GM23338 (cell line): ENCODE data around the gene FAM222A. TPM values are rescaled to one million over a fixed set of nuclear protein-coding genes. Genes with fewer than 3 reads are reported as not detected.

Experiments used
- ATAC-seq: fragments of 200-7000 bp; cut with Tn5 transposase; 3 replicates; pipeline ENCODE4 v1.9.1; 2020
- DNase-seq: peaks from one replicate; pipeline ENCODE4 v3.0.0-alpha.2; 2015; ENCODE audit warnings: low spot score
- H2AFZ ChIP-seq: fragments of 200-600 bp; sonication (generic); 2 replicates; pipeline ENCODE4 v1.8.0; 2016; ENCODE audit warnings: antibody characterized with exemption, mild to moderate bottlenecking, moderate library complexity
- H3F3A ChIP-seq: fragments of 200-600 bp; sonication (generic); replicated peaks from 2 replicates; pipeline ENCODE4 v1.8.0; 2017; ENCODE audit warnings: antibody characterized with exemption, mixed run types, low read depth
- H3K27ac ChIP-seq: fragments of 200-600 bp; sonication (generic); 2 replicates; pipeline ENCODE4 v1.6.1; 2016; ENCODE audit warnings: low read depth
- H3K27me3 ChIP-seq: fragments of 200-600 bp; sonication (generic); 2 replicates; pipeline ENCODE4 v1.8.0; 2016; ENCODE audit warnings: mild to moderate bottlenecking, mixed run types, moderate library complexity; ENCODE audit not compliant: insufficient read depth
- H3K36me3 ChIP-seq: fragments of 200-600 bp; sonication (generic); 2 replicates; pipeline ENCODE4 v1.8.0; 2016; ENCODE audit warnings: mild to moderate bottlenecking; ENCODE audit not compliant: insufficient read depth
- H3K4me1 ChIP-seq: fragments of 200-600 bp; sonication (generic); 2 replicates; pipeline ENCODE4 v1.8.0; 2016; ENCODE audit warnings: mild to moderate bottlenecking, moderate library complexity; ENCODE audit not compliant: insufficient read depth
- H3K4me2 ChIP-seq: fragments of 200-600 bp; sonication (generic); 2 replicates; pipeline ENCODE4 v1.7.1; 2017; ENCODE audit warnings: mixed run types
- H3K4me3 ChIP-seq: fragments of 200-600 bp; sonication (generic); 2 replicates; pipeline ENCODE4 v1.6.1; 2016; ENCODE audit warnings: mixed run types
- H3K79me2 ChIP-seq: fragments of 200-600 bp; sonication (generic); replicated peaks from 2 replicates; pipeline ENCODE4 v1.8.0; 2017; ENCODE audit warnings: mild to moderate bottlenecking; ENCODE audit not compliant: insufficient read depth
- H3K9me2 ChIP-seq: fragments of 200-600 bp; sonication (generic); 2 replicates; pipeline ENCODE4 v1.8.0; 2017; ENCODE audit not compliant: insufficient read depth
- H4K20me1 ChIP-seq: fragments of 200-600 bp; sonication (generic); replicated peaks from 2 replicates; pipeline ENCODE4 v1.8.0; 2017; ENCODE audit warnings: mild to moderate bottlenecking; ENCODE audit not compliant: insufficient read depth
- H3K27ac Mint-ChIP-seq: 2 replicates; pipeline ENCODE4 v1.8.0; 2020; ENCODE audit warnings: inconsistent platforms, mild to moderate bottlenecking, moderate library complexity, mixed read lengths
- H3K27me3 Mint-ChIP-seq: 3 replicates; pipeline ENCODE4 v1.8.0; 2022; ENCODE audit warnings: low read depth, mild to moderate bottlenecking, moderate library complexity, mixed read lengths, inconsistent platforms; ENCODE audit not compliant: insufficient read depth, poor library complexity
- H3K36me3 Mint-ChIP-seq: 3 replicates; pipeline ENCODE4 v1.8.0; 2021; ENCODE audit warnings: low read depth, mild to moderate bottlenecking, inconsistent platforms, moderate library complexity, mixed read lengths
- H3K4me1 Mint-ChIP-seq: 3 replicates; pipeline ENCODE4 v1.8.0; 2020; ENCODE audit warnings: mild to moderate bottlenecking, inconsistent platforms, mixed read lengths
- H3K4me3 Mint-ChIP-seq: 3 replicates; pipeline ENCODE4 v1.8.0; 2021; ENCODE audit warnings: moderate library complexity, mild to moderate bottlenecking, inconsistent platforms, mixed read lengths
- H3K9me3 Mint-ChIP-seq: 3 replicates; pipeline ENCODE4 v1.8.0; 2020; ENCODE audit warnings: moderate library complexity, mild to moderate bottlenecking, inconsistent platforms, mixed read lengths
- CREB1 ChIP-seq: fragments of 250-450 bp; sonication (Bioruptor Pico); IDR thresholded peaks from 2 replicates; pipeline ENCODE4 v1.5.0; 2020; ENCODE audit warnings: low read depth, mild to moderate bottlenecking, moderate library complexity
- CTCF ChIP-seq, 2 experiments: fragments of 200-600 bp in 1 of 2; sonication (generic) in 1 of 2; conservative IDR thresholded peaks; 2 replicates each; pipeline versions ENCODE4 v1.5.1 to v1.6.1; 2016 to 2017; ENCODE audit warnings: antibody characterized with exemption in 2 of 2, low read depth in 2 of 2, mild to moderate bottlenecking in 2 of 2, moderate library complexity in 1 of 2
- EZH2 ChIP-seq: fragments of 200-600 bp; sonication (generic); IDR thresholded peaks from one replicate; pipeline ENCODE4 v1.8.0; 2017; ENCODE audit warnings: antibody characterized with exemption, mild to moderate bottlenecking, low read depth; ENCODE audit not compliant: unreplicated experiment
- EZH2phosphoT487 ChIP-seq: fragments of 200-600 bp; sonication (generic); IDR thresholded peaks from one replicate; pipeline ENCODE4 v1.8.1; 2018; ENCODE audit warnings: antibody characterized with exemption; ENCODE audit not compliant: unreplicated experiment
- JUNB ChIP-seq: IDR thresholded peaks from one replicate; pipeline ENCODE4 v1.6.1; 2016; ENCODE audit warnings: antibody characterized with exemption; ENCODE audit not compliant: unreplicated experiment
- NANOG ChIP-seq: IDR thresholded peaks from 2 replicates; pipeline ENCODE4 v1.6.1; 2016; ENCODE audit warnings: antibody characterized with exemption, borderline replicate concordance
- POLR2AphosphoS5 ChIP-seq: IDR thresholded peaks from 2 replicates; pipeline ENCODE4 v1.6.1; 2016; ENCODE audit warnings: antibody characterized with exemption, low read depth
- STAT1 ChIP-seq: IDR thresholded peaks from one replicate; pipeline ENCODE4 v1.6.1; 2016; ENCODE audit warnings: antibody characterized with exemption; ENCODE audit not compliant: unreplicated experiment
- ZNF114 ChIP-seq: fragments of 250-450 bp; sonication (Bioruptor Pico); IDR thresholded peaks from 2 replicates; pipeline ENCODE4 v1.5.0; 2020; ENCODE audit warnings: mild to moderate bottlenecking, moderate library complexity
- ZNF331 ChIP-seq: fragments of 250-450 bp; sonication (Bioruptor Pico); IDR thresholded peaks from 2 replicates; pipeline ENCODE4 v1.5.0; 2020; ENCODE audit warnings: low read depth, mild to moderate bottlenecking, moderate library complexity
- ZNF462 ChIP-seq: fragments of 250-450 bp; sonication (Bioruptor Pico); IDR thresholded peaks from 2 replicates; pipeline ENCODE4 v1.5.0; 2020; ENCODE audit warnings: mild to moderate bottlenecking, moderate library complexity
- polyA plus RNA-seq: library from polyadenylated mRNA; unstranded; fragments of >200 nt; fragmentation: Nextera tagmentation; extraction: Ambion mirVana; gene quantifications from 2 replicates; pipeline ENCODE4 v1.2.1, GENCODE V29; 2016
- total RNA-seq: library from RNA; depleted of rRNA; stranded (reverse); fragments of >200 nt; shearing (Covaris generic); gene quantifications from 2 replicates; pipeline ENCODE4 v1.2.3, GENCODE V29; 2014
- TF ChIP-seq, protein P1 (sequence below): IDR thresholded peaks from one replicate; pipeline ENCODE4 v1.6.1; 2018; ENCODE audit warnings: antibody characterized with exemption; ENCODE audit not compliant: unreplicated experiment
- TF ChIP-seq, protein P2 (sequence below): IDR thresholded peaks from 2 replicates; pipeline ENCODE4 v1.6.1; 2016; ENCODE audit warnings: antibody characterized with exemption

The FAM222A gene
- total and polyA plus RNA-seq, 2 experiments from 2014 or later, result 0.78 to 2.1 TPM

- Histone ChIP-seq H3K27me3 (no peaks in the 10 kb centered on the region), H3K36me3 (no peaks in the 10 kb centered on the region), H3K9me2 (no peaks in the 10 kb centered on the region), H2AFZ (no peak overlapping the region), H3K4me3 (no peak overlapping the region), H4K20me1 (no peaks in the 10 kb centered on the region), H3K4me1 (peaks cover 4% of the 10 kb centered on the region; the same call in 1 of the 2 replicates), H3K4me2 (no peak overlapping the region), H3K27ac (no peak overlapping the region), H3K79me2 (no peaks in the 10 kb centered on the region), H3F3A (no peaks in the 10 kb centered on the region)
- H3K4me1 Mint-ChIP-seq, result peaks cover 12% of the 10 kb centered on the region
- no peak overlapping the region for H3K27ac Mint-ChIP-seq
- no peak overlapping the region for H3K4me3 Mint-ChIP-seq
- no peaks in the 10 kb centered on the region; the same call in 2 of the 3 replicates for H3K9me3 Mint-ChIP-seq
- H3K36me3 Mint-ChIP-seq, result no peaks in the 10 kb centered on the region
- no peak for TF ChIP-seq JUNB
- no peak for TF ChIP-seq STAT1
- TF ChIP-seq CREB1, result no peak
- no peak for TF ChIP-seq CTCF (conservative IDR thresholded peaks at IDR 0.05; ENCODE audit: low read depth in 2 of 2)
- no peak for TF ChIP-seq ZNF462 (CRISPR knock-in tag)
- no peak for TF ChIP-seq EZH2phosphoT487
- no peak for TF ChIP-seq ZNF114
- no peak for TF ChIP-seq POLR2AphosphoS5
- no peak for TF ChIP-seq EZH2
- TF ChIP-seq, protein P1, sequence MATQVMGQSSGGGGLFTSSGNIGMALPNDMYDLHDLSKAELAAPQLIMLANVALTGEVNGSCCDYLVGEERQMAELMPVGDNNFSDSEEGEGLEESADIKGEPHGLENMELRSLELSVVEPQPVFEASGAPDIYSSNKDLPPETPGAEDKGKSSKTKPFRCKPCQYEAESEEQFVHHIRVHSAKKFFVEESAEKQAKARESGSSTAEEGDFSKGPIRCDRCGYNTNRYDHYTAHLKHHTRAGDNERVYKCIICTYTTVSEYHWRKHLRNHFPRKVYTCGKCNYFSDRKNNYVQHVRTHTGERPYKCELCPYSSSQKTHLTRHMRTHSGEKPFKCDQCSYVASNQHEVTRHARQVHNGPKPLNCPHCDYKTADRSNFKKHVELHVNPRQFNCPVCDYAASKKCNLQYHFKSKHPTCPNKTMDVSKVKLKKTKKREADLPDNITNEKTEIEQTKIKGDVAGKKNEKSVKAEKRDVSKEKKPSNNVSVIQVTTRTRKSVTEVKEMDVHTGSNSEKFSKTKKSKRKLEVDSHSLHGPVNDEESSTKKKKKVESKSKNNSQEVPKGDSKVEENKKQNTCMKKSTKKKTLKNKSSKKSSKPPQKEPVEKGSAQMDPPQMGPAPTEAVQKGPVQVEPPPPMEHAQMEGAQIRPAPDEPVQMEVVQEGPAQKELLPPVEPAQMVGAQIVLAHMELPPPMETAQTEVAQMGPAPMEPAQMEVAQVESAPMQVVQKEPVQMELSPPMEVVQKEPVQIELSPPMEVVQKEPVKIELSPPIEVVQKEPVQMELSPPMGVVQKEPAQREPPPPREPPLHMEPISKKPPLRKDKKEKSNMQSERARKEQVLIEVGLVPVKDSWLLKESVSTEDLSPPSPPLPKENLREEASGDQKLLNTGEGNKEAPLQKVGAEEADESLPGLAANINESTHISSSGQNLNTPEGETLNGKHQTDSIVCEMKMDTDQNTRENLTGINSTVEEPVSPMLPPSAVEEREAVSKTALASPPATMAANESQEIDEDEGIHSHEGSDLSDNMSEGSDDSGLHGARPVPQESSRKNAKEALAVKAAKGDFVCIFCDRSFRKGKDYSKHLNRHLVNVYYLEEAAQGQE, result no peak
- TF ChIP-seq, protein P2, sequence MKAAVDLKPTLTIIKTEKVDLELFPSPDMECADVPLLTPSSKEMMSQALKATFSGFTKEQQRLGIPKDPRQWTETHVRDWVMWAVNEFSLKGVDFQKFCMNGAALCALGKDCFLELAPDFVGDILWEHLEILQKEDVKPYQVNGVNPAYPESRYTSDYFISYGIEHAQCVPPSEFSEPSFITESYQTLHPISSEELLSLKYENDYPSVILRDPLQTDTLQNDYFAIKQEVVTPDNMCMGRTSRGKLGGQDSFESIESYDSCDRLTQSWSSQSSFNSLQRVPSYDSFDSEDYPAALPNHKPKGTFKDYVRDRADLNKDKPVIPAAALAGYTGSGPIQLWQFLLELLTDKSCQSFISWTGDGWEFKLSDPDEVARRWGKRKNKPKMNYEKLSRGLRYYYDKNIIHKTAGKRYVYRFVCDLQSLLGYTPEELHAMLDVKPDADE, result no peak
- TF ChIP-seq NANOG, result no peak
- no peak for TF ChIP-seq ZNF331
- ATAC-seq, result no peak
- H3K27me3 Mint-ChIP-seq, result peaks cover 5% of the 10 kb centered on the region
- no peak for DNase-seq
Observed at GRCh38 chr12:109701064-109701463, 12.6 kb upstream of the FAM222A start.
